Islet precursor cell (in vitro differentiated cells): ENCODE measurements around the gene MSANTD3.
"Not testable (repeated sequence)": the region's sequence is repeated elsewhere in the genome, so short reads cannot be mapped to it uniquely, and the experiment has no call there.

Experiments used
- DNase-seq: peaks from one replicate; pipeline ENCODE4 v3.0.0-alpha.2; 2018

The MSANTD3 gene, protein sequence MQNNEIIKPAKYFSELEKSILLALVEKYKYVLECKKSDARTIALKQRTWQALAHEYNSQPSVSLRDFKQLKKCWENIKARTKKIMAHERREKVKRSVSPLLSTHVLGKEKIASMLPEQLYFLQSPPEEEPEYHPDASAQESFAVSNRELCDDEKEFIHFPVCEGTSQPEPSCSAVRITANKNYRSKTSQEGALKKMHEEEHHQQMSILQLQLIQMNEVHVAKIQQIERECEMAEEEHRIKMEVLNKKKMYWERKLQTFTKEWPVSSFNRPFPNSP

DNA sequence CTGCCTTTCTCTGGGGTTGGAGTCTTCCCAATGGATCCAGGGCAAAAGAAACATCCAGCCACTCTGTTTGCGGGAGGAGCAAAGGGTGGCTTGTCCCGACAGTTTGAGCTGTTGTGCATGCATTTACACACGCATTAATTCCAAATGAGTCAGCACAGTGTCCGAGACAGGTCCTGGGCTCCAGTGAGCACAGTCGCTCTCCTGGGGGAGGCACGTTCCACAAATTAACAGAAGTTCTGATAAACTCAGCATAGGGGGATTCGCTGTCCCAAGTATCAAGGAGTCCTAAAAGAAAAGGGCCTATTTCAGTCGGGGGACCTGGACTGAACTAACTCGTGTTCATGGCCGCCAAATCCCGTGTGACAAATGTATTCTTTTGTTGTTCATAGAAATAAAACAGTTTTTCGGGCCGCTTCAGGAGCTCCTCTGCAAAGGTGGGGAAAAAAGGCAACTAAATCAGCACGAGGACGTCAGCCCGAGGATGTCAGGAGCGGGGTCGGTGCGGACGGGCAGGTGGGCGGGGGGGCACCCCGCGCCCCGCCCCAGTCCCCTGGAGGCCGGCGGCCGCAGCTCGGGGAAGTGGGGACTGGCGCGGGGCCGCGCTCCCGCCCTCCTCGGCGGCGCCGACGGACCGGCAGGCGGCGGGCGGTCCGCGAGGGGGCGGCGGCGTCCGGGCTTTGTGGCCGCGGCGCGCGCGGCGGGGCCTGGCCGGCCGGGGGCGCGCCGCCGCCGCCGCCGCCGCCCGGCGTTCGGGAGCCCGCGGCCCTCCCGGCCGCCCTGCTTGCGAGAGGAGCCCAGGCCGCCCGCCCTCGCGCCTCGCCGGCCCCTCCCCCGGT, at the start of gene MSANTD3:
TSS of gene MSANTD3 (plus strand) at position 614 of the 836 bp plus-strand sequence. CDS start 14,796 bp downstream, outside the sequence.
- DNase-seq = peak; percentile 90

DNA sequence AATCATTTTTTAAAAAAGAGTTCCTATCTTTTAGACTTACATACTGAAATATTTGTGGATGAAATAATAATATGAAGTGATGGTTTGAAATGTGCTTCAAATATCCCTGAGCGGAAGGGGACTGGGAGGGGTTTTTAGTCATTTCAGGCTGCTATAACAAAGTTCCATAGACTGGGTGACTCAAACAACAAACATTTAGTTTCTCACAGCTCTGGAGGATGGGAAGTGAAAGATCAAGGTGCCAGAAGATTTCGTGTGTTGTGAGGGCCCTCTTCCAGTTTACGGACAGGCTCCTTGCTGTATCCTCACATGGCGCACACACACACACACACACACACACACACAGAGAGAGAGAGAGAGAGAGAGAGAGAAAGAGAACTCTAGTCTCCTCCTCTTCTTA, 47.1 kb upstream of the MSANTD3 start:
- peak; percentile 70 for DNase-seq

DNA sequence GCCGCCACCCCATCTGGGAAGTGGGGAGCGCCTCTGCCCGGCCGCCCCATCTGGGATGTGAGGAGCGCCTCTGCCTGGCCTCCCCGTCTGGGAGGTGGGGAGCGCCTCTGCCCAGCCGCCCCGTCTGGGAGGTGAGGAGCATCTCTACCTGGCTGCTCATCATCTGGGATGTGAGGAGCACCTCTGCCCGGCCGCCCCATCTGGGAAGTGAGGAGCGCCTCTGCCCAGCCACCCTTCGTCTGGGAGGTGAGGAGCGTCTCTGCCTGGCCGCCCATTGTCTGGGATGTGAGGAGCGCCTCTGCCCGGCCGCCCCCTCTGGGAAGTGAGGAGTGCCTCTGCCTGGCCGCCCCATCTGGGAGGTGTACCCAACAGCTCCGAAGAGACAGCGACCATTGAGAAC, 34.0 kb upstream of the MSANTD3 start:
- DNase-seq = not testable (repeated sequence)

DNA sequence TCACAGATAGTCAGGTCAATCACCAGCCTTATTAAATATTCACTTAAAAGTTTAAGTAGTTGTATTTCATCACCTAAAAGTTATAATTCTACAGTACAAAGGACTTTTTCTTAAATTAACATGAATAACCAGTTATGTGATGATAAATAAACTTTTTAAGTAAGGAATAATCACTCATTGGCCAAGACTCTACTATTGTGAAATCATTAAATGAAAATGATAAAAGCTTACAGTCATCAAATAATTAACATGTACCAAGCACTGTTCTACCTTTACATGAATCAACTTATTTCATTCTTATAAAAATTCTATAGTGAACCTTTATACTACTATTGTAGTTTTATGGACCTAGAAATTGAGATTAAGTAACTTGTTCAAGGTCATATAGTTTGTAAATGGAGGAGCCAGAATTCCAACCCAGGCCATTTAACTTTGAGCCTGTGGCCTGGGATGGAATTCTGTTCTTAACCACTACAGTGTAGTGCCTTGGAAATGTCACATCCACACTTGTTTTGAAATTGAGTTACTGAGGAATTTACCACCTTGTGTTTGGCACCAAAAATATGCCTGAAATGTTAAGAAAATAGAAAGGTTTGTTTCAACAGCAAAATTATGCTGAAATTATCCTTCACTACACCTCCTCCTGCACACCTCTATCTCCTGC, 32.8 kb upstream of the MSANTD3 start:
- no peak for DNase-seq

DNA sequence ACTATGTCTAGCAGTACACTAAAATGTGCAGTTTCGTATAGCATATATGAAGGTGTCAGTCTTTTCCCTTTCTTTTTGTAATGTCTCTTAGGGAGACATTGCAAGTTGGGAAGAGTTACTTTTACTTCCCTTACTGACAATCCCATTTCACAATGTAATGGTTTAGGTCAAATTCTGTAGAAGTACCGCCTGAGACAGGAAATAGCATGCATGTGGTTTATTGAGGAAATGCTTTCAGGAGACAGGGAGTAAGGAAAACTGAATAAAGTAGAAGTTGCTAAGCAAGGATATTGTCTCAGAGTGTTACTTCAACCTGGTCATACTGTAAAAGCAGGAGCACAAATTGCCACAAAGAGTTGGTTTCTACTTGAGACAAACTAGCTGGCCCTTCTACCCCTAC, 32.1 kb upstream of the MSANTD3 start:
- no peak for DNase-seq

DNA sequence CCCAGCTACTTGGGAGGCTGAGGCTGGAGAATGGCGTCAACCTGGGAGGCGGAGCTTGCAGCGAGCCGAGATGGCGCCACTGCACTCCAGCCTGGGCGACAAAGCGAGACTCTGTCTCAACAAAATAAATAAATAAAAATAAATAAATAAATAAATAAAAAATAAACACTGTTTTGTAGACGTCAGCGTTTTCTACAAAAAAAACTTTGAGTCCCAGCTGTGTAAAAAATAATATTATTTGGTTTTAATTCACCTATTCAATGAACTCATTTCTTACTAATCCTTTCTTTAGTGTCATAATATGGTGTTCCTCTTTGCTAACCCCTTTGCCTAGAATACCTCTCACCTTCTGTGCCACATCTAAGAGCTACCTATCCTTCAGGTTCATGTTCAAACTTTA, 30.2 kb upstream of the MSANTD3 start:
- DNase-seq = no peak

DNA sequence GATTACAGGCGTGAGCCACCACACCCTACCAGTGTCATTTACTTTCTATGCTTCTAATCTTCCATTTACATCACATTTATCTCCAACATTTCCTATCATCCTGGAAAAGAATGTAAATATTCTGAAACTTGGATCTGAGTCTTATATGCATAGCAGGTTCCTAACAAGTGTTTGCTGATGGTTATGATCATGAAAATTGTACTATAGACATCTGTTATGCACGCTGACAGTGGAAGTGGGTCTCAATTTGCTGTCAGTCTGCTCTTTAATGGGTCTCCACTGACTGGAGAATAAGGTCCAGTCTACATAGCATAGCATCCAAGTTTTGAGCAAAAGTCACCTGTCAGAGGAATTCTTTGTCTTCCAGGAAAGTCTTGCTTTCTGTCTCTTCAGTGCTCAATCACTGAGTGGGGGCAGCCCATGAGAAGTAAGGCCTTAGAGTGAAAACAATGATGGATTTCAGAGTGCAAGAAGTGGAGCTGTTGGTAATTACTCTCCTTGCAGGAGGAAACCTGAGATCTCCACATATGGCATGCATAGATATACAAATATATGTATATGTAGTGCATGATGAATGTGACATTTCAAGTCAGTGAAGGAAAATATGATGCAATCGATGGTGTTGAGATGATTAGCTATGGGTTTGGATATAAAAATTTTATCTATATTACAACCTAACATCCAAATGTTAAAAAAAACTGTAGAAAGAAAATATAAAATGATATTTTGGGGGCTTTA, 29.2 kb upstream of the MSANTD3 start:
- DNase-seq = no peak

DNA sequence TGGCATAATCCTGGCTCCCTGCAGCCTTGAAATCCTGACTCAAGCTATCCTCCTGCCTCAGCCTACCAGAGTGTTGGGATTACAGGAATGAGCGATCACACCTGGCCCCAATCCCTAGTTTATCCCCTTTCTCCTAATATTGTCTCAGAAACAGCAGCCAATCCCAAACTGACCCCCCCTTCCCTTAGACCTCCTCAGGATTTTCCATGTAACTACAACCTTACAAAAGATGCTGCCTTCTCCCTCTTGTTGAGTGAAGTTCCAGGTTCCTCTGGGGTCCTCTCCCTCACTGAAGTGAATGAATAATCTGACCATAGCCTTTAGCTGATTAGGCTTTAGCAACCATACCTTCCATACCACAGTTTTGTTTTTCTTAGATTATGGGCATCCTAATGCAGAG, 25.9 kb upstream of the MSANTD3 start:
- no peak for DNase-seq

DNA sequence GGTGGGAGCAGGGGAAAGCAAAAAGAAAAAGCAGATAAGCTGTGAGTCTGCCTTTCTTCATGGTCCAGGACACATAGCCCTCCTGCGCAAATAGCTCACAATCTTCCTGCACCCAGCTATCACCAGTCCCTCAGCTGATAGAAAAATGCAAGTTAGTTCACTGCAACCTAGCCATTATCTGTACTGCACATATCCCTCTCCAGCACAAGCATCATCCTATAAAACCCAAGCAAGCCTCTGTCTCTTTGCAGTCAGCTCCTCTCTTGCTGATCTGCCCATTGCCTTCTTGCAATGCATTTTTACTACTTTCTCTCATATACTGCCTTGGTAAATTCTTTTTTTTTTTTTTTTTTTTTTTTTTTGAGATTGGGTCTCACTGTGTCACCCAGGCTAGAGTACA, 20.0 kb upstream of the MSANTD3 start:
- DNase-seq = no peak

DNA sequence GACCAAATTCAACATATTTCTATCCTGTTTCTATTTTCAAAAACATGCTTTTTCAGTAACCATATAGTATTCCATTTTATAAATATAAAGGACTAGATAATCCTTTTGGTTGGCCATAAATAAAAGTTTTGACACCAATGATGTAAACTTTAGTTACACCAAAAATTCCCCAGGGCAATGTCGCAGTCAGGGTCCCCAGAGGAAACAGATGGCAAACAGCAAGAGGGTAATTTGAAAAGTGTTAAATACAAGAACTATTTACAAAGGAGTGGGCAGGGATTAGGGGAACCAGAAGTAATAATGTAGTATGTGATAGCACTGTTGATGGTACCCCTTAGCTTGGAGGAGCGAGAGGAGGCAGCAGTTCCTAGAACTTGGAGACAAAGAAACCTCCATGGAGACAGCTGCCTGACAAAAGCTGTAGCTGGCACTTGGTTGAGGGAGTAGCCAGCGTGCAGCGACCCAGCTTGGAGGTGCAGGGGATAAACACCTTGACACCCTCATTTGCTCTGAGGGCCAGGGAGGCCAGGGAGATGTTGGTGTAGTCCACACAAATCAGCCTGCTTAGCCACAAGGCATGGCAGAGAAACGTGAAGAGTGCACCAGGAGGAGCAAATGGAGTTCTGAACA, 18.3 kb upstream of the MSANTD3 start:
- no peak for DNase-seq

DNA sequence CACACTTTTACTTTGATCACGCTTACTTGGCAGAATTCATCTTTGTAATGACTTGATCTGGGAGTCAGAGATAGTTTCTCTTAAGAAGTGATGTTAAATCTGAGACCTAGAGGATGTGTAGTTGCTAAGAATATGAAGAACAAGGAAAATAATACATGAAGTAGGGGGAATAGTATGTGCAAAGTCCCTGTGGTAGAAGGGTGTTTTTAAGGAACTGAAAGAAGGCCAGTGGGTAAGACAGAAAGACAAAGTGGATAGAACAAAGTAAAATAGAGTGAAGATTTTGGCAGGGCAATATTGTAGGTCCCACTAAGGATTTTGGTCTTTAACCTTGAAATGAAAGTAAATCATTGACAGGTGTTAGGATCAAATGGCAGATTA, 17.8 kb upstream of the MSANTD3 start:
- DNase-seq = no peak

DNA sequence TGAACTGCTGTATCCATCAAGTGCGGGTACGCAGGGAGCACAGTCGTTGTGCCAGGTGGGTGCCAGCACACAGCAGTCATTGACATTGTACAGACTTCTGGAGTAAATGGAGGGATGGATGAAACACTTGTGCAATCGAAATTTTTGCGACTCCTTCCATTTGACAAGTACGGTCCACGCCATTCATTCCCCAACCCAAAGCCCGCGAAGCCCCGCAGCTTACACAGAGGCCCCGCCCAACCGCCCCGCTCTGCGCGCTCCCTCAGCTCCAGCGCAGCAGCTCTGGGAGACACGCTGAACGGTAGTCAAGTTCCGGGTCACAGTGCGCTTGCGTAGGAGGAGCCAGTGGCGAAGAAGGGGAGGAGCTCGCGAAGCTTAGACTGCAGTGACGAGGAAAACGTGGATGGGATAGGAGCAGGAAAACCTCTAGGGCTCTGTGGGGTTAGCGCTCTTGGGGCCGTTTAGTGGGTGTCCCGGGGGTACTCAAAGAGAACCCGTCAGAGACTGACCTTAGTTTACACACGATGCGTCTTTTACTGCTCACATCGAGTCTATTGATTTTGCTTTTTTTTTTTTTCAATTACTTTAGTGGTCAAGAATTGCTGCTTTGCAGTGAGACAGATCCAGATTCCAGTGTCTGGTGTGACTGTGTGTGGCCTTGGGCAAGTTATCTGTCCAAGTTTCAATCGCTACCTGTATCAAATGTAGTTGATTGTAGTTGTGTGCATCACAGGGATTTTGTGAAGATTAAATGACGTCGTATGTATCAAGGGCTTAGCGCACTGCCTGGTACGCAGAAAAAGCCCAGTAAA, 15.3 kb upstream of the MSANTD3 start:
- DNase-seq = peak; percentile 94

DNA sequence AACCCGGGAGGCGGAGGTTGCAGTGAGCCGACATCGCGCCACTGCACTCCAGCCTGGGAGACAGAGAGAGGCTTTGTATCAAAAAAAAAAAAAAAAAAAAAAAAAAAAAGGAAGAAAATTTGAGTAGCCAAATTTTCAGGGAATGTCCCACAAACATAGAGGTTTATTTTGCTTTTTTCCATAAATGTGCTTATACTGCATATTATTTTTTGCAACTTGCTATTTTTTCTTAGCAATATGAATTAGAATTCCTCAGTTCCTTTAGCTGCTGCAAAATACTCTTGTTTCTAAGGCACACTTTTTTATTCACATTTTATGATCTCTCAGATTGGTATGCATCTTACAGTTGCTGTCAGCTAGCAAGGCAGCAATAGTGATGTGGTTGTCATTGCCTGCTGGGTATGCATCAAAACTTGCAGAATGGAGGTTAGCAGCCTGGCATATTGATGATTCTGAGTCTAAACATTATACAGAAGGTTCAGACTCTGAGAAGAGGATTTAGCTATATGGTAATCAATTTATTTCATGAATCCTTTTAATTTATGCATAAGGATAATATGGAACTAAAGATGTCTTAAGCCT, 13.0 kb upstream of the MSANTD3 start:
- DNase-seq = no peak

DNA sequence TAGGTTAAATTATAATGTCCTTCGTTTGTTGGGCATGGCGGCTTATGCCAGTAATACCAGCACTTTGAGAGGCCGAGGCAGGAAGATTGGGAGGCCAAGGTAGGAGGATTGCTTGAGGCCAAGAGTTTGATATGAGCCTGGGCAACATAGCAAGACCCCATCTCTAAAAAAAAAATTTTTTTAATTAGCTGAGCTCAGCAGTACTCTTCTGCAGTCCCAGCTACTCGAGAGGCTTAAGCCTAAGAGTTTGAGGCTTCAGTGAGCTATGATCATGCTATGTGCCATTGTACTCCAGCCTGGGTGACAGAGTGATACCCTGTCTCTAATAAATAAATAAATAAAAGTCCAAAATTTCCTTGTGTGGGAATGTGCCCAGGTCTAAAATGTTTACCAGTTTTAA, 9.1 kb upstream of the MSANTD3 start:
- no peak for DNase-seq

DNA sequence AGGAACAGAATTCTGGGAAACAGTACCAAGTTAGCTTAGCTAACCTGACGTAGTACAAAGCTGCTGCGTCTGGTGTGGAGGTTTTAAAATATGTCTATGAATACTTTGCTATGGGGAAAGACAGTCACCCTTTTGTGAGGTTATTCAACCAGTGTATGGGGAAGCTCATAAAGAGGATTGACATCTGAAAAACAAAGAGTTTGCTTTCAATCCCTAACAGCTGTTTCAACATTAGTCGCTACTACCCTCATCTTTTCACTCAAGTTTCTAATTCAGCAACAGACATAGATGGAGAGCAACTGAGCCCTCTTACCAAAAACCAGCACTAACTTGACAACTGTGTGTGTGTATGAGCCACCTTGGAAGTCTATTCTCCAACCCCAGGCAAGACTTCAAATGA, 7.8 kb upstream of the MSANTD3 start:
- DNase-seq = no peak

DNA sequence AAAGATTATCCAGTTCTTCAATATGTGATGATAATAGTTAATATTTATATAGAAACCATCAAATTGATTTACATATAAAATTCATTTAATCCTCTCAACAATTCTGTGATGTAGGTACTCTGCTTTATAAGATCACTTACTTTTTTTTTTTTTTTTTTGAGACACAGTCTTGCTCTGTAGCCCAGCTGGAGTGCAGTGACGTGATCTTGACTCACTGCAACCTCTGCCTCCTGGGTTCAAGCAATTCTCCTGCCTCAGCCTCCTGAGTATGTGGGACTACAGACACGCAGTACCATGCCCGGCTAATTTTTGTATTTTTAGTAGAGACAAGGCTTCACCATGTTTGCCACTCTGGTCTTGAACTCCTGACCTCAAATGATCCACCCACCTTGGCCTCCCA, 5.8 kb upstream of the MSANTD3 start:
- not testable (repeated sequence) for DNase-seq

DNA sequence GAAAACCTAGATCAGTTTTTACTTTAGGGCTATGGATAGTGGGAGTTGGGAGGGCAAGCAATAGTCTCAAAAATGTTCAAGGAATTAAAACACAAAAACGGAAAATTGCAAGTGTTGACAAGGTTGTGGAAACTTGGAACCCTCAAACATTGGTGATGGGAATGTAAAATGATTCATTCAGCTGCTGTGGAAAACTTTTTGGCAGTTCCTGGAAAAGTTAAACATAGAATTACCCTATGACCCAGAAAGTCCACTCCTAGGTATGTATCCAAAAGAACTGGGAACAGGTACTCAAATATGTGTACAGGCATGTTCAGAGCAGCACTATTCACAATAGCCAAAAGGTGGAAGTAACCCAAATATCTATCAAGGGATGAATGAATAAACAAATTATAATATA, 1.2 kb upstream of the MSANTD3 start:
- DNase-seq = no peak

DNA sequence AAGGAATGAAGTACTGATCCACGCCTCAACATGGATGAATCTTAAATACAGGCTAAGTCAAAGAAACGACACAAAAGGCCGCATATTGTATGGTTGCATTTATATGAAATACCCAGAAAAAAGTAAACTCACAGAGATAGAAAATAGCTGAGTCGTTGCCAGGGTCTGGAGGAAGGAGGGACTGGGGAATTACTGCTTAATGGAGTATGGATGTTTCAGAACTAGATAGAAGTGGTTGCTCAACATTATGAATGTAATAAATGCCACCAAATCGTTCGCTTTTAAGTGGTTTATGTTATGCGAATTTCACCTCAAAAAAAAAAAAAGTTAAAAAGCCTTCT, 784 bp upstream of the MSANTD3 start:
- DNase-seq = no peak

DNA sequence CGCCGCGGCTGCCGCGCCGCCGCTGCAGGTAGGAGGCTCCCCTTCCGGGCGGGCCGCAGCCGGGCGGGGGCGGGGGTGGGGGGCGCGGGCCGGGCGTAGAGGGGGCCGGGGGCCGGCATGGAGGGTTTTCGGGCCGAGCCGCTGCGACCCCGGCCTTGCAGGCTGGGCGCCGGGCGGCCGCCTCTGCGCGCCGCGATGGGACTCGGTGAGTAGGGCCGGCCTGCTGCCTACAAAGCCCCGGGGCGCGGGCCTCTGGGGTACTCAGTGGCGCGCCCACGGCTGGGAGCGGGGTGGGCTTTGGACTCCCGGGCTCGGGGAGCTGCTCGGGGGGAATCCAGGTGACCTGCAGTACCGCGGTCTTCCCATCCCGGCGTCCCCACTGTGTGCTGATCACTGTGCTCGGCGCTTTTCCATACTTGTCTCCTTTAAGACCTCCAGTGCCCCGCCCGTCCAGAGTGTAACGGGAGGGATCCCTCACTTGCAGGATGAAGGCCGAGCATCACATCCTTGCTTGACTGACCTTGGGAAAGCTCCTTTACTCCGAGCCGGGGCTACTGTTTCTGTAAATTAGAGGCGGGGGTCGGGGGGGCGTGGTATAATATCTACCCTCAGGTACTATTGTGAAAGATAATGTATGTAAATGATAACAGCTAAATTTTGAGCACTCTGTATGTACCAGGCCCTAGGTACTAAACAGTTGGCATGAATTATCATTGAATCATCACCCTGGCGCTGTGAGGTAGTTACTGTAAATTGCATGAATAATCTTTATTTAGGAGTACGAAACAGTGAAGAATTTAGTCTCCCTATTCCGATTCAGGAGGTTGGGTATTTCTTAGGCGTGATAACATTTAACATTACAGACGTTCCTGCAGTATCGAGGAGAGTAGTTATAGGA, 672 bp downstream of the MSANTD3 start:
- peak; percentile 83 for DNase-seq

DNA sequence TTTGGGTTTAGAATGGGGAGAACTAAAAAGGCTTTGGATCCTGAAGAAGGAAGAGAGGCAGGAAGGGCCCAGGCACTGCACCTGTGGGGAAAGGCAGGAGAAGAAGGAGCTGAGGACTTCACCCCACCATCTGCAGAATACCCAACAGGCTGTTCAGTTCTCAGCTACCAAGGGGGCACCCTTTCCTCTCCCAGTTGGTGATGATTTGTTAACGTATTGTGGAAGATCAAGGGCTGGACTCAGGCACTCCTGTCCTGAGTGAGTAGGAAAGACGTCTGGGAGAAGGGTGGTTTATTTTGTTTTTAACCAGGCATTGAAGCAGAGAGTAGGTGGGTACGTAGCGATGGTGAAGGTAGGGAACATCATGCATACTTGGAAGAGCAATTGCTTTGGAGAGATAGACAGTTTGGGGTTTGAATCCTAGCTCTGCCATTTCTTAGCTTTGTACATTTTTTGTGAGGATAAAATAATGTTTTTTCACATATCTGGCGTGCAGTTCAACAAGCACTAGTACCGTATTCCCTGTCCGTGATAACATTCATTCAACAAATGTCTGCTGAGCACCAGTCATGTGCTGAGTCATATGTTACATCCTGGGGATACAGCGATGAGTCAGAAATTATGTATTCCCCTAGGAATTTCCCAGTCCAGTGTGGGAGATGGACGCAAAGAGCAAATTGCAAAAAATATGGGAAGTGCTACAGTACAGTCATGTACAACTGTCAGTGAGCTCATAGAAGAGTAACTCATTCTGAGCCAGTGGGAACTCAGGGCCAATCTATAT, 2.1 kb downstream of the MSANTD3 start:
- DNase-seq = peak; percentile 85
